ENCODE measurements around the gene RABL3. TPM values are rescaled to one million over a fixed set of nuclear protein-coding genes. Genes with fewer than 3 reads are reported as not detected.

The RABL3 gene
- total and polyA plus RNA-seq, 7 donors = 10.3 to 34.0 (median 22.5) TPM

- no peak for DNase-seq
- no peak overlapping the region for H3K4me3 ChIP-seq
- no peaks in the 10 kb centered on the region for H3K36me3 ChIP-seq (ENCODE audit: insufficient read depth in 1 of 2, low read depth in 1 of 2)
- H3K27me3 ChIP-seq (ENCODE audit: insufficient read depth in 3 of 3, low read length in 2 of 3) = no peaks in the 10 kb centered on the region
- ATAC-seq = no peak
- 54 to 69% (median 61%) methylated on average over 5 of the region's 5 CpGs for WGBS, 3 donors
- intact Hi-C loops (cut with DNase I) = no loop called here
- no peak overlapping the region for H3K27ac ChIP-seq
- no peaks in the 10 kb centered on the region for H3K4me1 ChIP-seq
- TF ChIP-seq CTCF (IDR thresholded peaks at IDR 0.05) = no peak
- H3K9me3 ChIP-seq = no peaks in the 10 kb centered on the region
Measured at GRCh38 chr3:120661945-120662344, 80.4 kb downstream of the RABL3 start.

- WGBS, 3 donors = 32 to 56% (median 41%) methylated on average over 2 of the region's 2 CpGs
- no peaks in the 10 kb centered on the region for H3K4me1 ChIP-seq
- no peak overlapping the region for H3K27ac ChIP-seq
- H3K27me3 ChIP-seq (ENCODE audit: insufficient read depth in 3 of 3, low read length in 2 of 3) = no peaks in the 10 kb centered on the region
- H3K36me3 ChIP-seq (ENCODE audit: insufficient read depth in 1 of 2, low read depth in 1 of 2) = no peaks in the 10 kb centered on the region
- DNase-seq (no peak), ATAC-seq (no peak)
- intact Hi-C loops (cut with DNase I) = no loop called here
- no peak overlapping the region for H3K4me3 ChIP-seq
- no peaks in the 10 kb centered on the region for H3K9me3 ChIP-seq
- TF ChIP-seq CTCF (IDR thresholded peaks at IDR 0.05) = no peak
Measured at GRCh38 chr3:120661106-120661905, 81.0 kb downstream of the RABL3 start.

- Histone ChIP-seq H3K36me3 (ENCODE audit: insufficient read depth in 1 of 2, low read depth in 1 of 2) (no peaks in the 10 kb centered on the region), H3K9me3 (no peaks in the 10 kb centered on the region), H3K4me1 (no peaks in the 10 kb centered on the region), H3K27me3 (ENCODE audit: insufficient read depth in 3 of 3, low read length in 2 of 3) (no peaks in the 10 kb centered on the region), H3K4me3 (no peak overlapping the region), H3K27ac (no peak overlapping the region)
- DNase-seq (no peak), ATAC-seq (no peak)
- TF ChIP-seq CTCF (IDR thresholded peaks at IDR 0.05) = no peak
- WGBS, 3 donors = 70 to 88% (median 80%) methylated on average over 2 of the region's 2 CpGs
- intact Hi-C loops (cut with DNase I) = no loop called here
Measured at GRCh38 chr3:120659834-120660233, 82.5 kb downstream of the RABL3 start.

- no peaks in the 10 kb centered on the region for H3K36me3 ChIP-seq (ENCODE audit: insufficient read depth in 1 of 2, low read depth in 1 of 2)
- intact Hi-C loops (cut with DNase I) = no loop called here
- 62 to 78% (median 72%) methylated on average over 1 of the region's 1 CpG for WGBS, 3 donors
- H3K4me3 ChIP-seq = no peak overlapping the region
- TF ChIP-seq CTCF (IDR thresholded peaks at IDR 0.05) = no peak
- no peaks in the 10 kb centered on the region for H3K9me3 ChIP-seq
- no peaks in the 10 kb centered on the region for H3K4me1 ChIP-seq
- H3K27ac ChIP-seq = no peak overlapping the region
- DNase-seq (no peak), ATAC-seq (no peak)
- H3K27me3 ChIP-seq (ENCODE audit: insufficient read depth in 3 of 3, low read length in 2 of 3) = no peaks in the 10 kb centered on the region
Measured at GRCh38 chr3:120659285-120659684, 83.0 kb downstream of the RABL3 start.
